ENCODE data around the gene NFATC2. TPM values are rescaled to one million over a fixed set of nuclear protein-coding genes. Genes with fewer than 3 reads are reported as not detected.
A peak's percentile ranks its signal among the peaks of the same experiment; 100 is the strongest.

The NFATC2 gene
- total and polyA plus RNA-seq, 2 experiments from 2014 or later, result 0.52 to 0.59 TPM

DNA sequence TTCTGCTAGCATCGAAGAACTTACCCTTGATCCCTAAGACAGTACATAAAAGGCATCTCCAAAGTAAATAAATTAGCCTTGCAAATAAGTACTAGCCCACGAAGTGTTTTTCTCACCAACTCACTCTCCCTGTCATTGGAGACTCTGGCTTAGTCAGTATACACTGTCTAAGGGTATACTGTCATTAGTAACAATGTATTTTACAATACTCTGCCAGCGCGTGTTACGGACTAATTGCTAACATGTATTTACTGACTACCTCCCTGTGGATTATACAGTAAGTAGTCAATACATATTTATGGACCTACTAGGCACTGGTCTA, 72.1 kb downstream of the NFATC2 start (continued):
- TF ChIP-seq, protein P1, sequence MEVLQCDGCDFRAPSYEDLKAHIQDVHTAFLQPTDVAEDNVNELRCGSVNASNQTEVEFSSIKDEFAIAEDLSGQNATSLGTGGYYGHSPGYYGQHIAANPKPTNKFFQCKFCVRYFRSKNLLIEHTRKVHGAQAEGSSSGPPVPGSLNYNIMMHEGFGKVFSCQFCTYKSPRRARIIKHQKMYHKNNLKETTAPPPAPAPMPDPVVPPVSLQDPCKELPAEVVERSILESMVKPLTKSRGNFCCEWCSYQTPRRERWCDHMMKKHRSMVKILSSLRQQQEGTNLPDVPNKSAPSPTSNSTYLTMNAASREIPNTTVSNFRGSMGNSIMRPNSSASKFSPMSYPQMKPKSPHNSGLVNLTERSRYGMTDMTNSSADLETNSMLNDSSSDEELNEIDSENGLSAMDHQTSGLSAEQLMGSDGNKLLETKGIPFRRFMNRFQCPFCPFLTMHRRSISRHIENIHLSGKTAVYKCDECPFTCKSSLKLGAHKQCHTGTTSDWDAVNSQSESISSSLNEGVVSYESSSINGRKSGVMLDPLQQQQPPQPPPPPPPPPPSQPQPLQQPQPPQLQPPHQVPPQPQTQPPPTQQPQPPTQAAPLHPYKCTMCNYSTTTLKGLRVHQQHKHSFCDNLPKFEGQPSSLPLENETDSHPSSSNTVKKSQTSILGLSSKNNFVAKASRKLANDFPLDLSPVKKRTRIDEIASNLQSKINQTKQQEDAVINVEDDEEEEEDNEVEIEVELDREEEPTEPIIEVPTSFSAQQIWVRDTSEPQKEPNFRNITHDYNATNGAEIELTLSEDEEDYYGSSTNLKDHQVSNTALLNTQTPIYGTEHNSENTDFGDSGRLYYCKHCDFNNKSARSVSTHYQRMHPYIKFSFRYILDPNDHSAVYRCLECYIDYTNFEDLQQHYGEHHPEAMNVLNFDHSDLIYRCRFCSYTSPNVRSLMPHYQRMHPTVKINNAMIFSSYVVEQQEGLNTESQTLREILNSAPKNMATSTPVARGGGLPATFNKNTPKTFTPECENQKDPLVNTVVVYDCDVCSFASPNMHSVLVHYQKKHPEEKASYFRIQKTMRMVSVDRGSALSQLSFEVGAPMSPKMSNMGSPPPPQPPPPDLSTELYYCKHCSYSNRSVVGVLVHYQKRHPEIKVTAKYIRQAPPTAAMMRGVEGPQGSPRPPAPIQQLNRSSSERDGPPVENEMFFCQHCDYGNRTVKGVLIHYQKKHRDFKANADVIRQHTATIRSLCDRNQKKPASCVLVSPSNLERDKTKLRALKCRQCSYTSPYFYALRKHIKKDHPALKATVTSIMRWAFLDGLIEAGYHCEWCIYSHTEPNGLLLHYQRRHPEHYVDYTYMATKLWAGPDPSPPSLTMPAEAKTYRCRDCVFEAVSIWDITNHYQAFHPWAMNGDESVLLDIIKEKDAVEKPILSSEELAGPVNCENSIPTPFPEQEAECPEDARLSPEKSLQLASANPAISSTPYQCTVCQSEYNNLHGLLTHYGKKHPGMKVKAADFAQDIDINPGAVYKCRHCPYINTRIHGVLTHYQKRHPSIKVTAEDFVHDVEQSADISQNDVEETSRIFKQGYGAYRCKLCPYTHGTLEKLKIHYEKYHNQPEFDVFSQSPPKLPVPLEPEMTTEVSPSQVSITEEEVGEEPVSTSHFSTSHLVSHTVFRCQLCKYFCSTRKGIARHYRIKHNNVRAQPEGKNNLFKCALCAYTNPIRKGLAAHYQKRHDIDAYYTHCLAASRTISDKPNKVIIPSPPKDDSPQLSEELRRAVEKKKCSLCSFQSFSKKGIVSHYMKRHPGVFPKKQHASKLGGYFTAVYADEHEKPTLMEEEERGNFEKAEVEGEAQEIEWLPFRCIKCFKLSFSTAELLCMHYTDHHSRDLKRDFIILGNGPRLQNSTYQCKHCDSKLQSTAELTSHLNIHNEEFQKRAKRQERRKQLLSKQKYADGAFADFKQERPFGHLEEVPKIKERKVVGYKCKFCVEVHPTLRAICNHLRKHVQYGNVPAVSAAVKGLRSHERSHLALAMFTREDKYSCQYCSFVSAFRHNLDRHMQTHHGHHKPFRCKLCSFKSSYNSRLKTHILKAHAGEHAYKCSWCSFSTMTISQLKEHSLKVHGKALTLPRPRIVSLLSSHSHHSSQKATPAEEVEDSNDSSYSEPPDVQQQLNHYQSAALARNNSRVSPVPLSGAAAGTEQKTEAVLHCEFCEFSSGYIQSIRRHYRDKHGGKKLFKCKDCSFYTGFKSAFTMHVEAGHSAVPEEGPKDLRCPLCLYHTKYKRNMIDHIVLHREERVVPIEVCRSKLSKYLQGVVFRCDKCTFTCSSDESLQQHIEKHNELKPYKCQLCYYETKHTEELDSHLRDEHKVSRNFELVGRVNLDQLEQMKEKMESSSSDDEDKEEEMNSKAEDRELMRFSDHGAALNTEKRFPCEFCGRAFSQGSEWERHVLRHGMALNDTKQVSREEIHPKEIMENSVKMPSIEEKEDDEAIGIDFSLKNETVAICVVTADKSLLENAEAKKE (CRISPR knock-in tag; IDR thresholded peaks at IDR 0.05), result no peak
- TF ChIP-seq, protein P2, sequence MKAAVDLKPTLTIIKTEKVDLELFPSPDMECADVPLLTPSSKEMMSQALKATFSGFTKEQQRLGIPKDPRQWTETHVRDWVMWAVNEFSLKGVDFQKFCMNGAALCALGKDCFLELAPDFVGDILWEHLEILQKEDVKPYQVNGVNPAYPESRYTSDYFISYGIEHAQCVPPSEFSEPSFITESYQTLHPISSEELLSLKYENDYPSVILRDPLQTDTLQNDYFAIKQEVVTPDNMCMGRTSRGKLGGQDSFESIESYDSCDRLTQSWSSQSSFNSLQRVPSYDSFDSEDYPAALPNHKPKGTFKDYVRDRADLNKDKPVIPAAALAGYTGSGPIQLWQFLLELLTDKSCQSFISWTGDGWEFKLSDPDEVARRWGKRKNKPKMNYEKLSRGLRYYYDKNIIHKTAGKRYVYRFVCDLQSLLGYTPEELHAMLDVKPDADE (IDR thresholded peaks at IDR 0.05), result no peak

DNA sequence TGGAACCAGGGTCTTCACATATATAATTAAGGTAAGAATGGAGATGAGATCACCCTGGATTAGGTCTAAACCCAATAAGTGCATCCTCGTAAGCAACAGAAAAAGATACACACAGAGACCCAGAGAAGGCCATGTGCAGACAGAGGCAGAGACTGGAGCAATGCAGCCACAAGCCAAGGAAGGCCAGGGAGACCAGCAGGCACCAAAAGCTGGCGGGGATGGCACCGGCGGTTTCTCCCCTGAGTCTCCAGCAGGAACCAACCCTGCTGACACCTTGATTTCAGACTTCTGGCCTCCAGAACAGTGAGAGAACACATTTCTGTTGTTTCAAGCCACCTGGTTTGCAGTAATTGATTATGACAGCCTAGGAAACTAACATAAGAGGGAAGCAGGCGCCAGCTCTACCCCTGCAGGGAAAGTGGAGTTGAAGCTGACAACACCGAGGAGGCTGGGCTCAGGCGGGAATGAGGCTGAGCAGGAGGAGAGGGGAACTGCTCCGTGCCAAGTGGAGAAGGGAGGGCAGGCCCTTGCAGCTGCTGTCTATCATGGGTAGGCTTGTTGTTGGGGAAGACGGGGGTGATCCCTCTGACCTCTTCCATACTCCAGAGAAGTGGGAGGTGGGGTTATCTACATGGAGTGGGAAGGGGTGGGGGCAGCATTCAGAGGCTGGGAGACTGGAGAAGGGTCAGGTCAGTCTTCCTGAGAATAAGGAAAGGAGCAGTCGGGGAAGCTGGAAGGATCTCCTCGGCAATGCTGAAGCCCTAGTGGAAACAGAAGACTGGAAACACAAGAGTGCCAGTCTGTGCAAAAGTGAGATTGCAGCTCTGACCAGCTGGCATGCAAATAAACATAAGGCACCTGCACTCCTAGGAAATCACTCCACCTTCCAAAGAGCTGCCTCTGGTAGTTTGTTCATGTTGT, 72.7 kb downstream of the NFATC2 start:
- Histone ChIP-seq H3K36me3 (ENCODE audit: insufficient read depth) (no peaks in the 10 kb centered on the region), H3K27me3 (ENCODE audit: insufficient read depth) (no peaks in the 10 kb centered on the region), H4K20me1 (replicated peaks; ENCODE audit: insufficient read depth) (no peaks in the 10 kb centered on the region), H3K4me2 (no peak overlapping the region), H3K9me2 (ENCODE audit: insufficient read depth) (no peaks in the 10 kb centered on the region), H2AFZ (peak overlapping the region; percentile 32; the same call in 1 of the 2 replicates), H3K27ac (ENCODE audit: low read depth) (no peak overlapping the region), H3K4me1 (ENCODE audit: insufficient read depth) (no peaks in the 10 kb centered on the region), H3K79me2 (replicated peaks; ENCODE audit: insufficient read depth) (no peaks in the 10 kb centered on the region), H3F3A (replicated peaks; ENCODE audit: low read depth) (no peaks in the 10 kb centered on the region), H3K4me3 (no peak overlapping the region)
- H3K9me3 Mint-ChIP-seq, result no peaks in the 10 kb centered on the region
- no peak for DNase-seq (ENCODE audit: low spot score)
- no peaks in the 10 kb centered on the region for H3K36me3 Mint-ChIP-seq (ENCODE audit: low read depth)
- peak; percentile 70 for ATAC-seq
- peaks cover 8% of the 10 kb centered on the region for H3K4me1 Mint-ChIP-seq
- no peak overlapping the region for H3K27ac Mint-ChIP-seq
- H3K4me3 Mint-ChIP-seq, result no peak overlapping the region
- H3K27me3 Mint-ChIP-seq (ENCODE audit: insufficient read depth, low read depth, poor library complexity), result peaks cover 9% of the 10 kb centered on the region
- TF ChIP-seq POLR2AphosphoS5 (IDR thresholded peaks at IDR 0.05; ENCODE audit: low read depth), result no peak
- TF ChIP-seq EZH2phosphoT487 (IDR thresholded peaks at IDR 0.05; ENCODE audit: unreplicated experiment), result no peak
- TF ChIP-seq NANOG (IDR thresholded peaks at IDR 0.05; ENCODE audit: borderline replicate concordance), result no peak
- TF ChIP-seq, protein P1 (CRISPR knock-in tag; IDR thresholded peaks at IDR 0.05), result no peak
- no peak for TF ChIP-seq STAT1 (IDR thresholded peaks at IDR 0.05; ENCODE audit: unreplicated experiment)
- no peak for TF ChIP-seq ZNF331 (CRISPR knock-in tag; IDR thresholded peaks at IDR 0.05; ENCODE audit: low read depth)
